DND-41 (cell line): ENCODE results near the gene POC1A.
"Not testable (repeated sequence)": the region's sequence is repeated elsewhere in the genome, so short reads cannot be mapped to it uniquely, and the experiment has no call there.

Experiments
- ATAC-seq: fragments of 200-7000 bp; cut with Tn5 transposase; 3 replicates; pipeline ENCODE4 v1.9.1; 2021; ENCODE audit warnings: low read depth; ENCODE audit not compliant: insufficient read depth
- DNase-seq: peaks from one replicate; pipeline ENCODE4 v3.0.0-alpha.2; 2020
- H2AFZ ChIP-seq: 2 replicates; pipeline ENCODE4 v1.6.0; 2012; ENCODE audit warnings: low read depth, low read length
- H3K27ac ChIP-seq: 2 replicates; pipeline ENCODE4 v1.5.1; 2012; ENCODE audit warnings: low read length, inconsistent platforms
- H3K27me3 ChIP-seq: fragments of 200-600 bp; sonication (generic); 2 replicates; pipeline ENCODE4 v1.6.0; 2012; ENCODE audit warnings: low read length, mild to moderate bottlenecking, inconsistent platforms; ENCODE audit not compliant: insufficient read depth, poor library complexity
- H3K36me3 ChIP-seq: 2 replicates; pipeline ENCODE4 v1.5.1; 2012; ENCODE audit warnings: low read length, inconsistent platforms; ENCODE audit not compliant: insufficient read depth
- H3K4me1 ChIP-seq: 2 replicates; pipeline ENCODE4 v1.5.1; 2012; ENCODE audit warnings: mild to moderate bottlenecking, low read length; ENCODE audit not compliant: insufficient read depth
- H3K4me2 ChIP-seq: 2 replicates; pipeline ENCODE4 v1.6.0; 2012; ENCODE audit warnings: mild to moderate bottlenecking, moderate library complexity, low read length, inconsistent platforms; ENCODE audit not compliant: insufficient read depth
- H3K4me3 ChIP-seq, 2 experiments: fragments of 200-600 bp in 1 of 2; shearing (Covaris generic) in 1 of 2; 2 replicates each; pipeline ENCODE4 v1.5.1; 2012 to 2016; ENCODE audit warnings: inconsistent platforms in 2 of 2, low read length in 2 of 2, mild to moderate bottlenecking in 2 of 2, low read depth in 1 of 2, moderate library complexity in 1 of 2
- H3K79me2 ChIP-seq: 2 replicates; pipeline ENCODE4 v1.6.0; 2012; ENCODE audit warnings: low read length, inconsistent platforms; ENCODE audit not compliant: insufficient read depth
- H3K9ac ChIP-seq: 2 replicates; pipeline ENCODE4 v1.6.0; 2012; ENCODE audit warnings: low read depth, mild to moderate bottlenecking, inconsistent platforms, low read length, moderate library complexity
- H3K9me3 ChIP-seq: 2 replicates; pipeline ENCODE4 v1.5.1; 2012; ENCODE audit warnings: low read length, moderate library complexity, mild to moderate bottlenecking, inconsistent platforms; ENCODE audit not compliant: insufficient read depth, severe bottlenecking
- H4K20me1 ChIP-seq: 2 replicates; pipeline ENCODE4 v1.6.0; 2012; ENCODE audit warnings: low read length; ENCODE audit not compliant: insufficient read depth
- EZH2 ChIP-seq: IDR thresholded peaks from 3 replicates; pipeline ENCODE4 v1.6.1; 2012; ENCODE audit warnings: borderline replicate concordance, low read depth, mild to moderate bottlenecking, moderate library complexity, low read length, inconsistent platforms; ENCODE audit not compliant: severe bottlenecking
- TF ChIP-seq, protein P1 (sequence below): IDR thresholded peaks from 2 replicates; pipeline ENCODE4 v1.5.1; 2012; ENCODE audit warnings: borderline replicate concordance, low read length, moderate library complexity, mild to moderate bottlenecking; ENCODE audit not compliant: poor library complexity, severe bottlenecking; ENCODE audit errors: extremely low read depth

Gene POC1A

DNA sequence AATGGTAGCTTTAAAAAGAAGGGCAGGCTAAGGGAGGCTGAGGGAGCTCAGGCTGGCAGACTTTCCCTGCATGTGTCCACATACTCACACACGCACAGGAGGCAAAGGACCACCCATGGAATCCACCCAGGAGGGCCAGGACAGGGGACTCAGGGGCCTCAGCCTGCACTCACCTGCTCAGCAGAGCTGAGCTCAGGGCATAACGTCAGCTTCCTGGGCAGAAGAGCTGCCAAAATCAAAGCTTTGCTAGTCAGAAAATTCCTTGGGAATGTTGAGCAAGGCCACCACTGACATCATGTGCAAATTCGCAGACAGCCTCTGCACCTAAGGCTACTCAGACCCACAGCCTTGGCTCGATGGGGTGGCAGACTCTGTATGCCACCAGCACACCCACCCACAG is 27.3 kb upstream of the POC1A start:
- Histone ChIP-seq H4K20me1 (no peaks in the 10 kb centered on the region), H3K9me3 (no peaks in the 10 kb centered on the region), H3K4me1 (no peaks in the 10 kb centered on the region), H3K79me2 (no peaks in the 10 kb centered on the region), H3K27me3 (no peaks in the 10 kb centered on the region), H3K4me3 (no peak overlapping the region), H3K4me2 (no peak overlapping the region), H3K36me3 (no peaks in the 10 kb centered on the region), H3K27ac (no peak overlapping the region), H3K9ac (no peak overlapping the region), H2AFZ (no peak overlapping the region)
- TF ChIP-seq, protein P1, sequence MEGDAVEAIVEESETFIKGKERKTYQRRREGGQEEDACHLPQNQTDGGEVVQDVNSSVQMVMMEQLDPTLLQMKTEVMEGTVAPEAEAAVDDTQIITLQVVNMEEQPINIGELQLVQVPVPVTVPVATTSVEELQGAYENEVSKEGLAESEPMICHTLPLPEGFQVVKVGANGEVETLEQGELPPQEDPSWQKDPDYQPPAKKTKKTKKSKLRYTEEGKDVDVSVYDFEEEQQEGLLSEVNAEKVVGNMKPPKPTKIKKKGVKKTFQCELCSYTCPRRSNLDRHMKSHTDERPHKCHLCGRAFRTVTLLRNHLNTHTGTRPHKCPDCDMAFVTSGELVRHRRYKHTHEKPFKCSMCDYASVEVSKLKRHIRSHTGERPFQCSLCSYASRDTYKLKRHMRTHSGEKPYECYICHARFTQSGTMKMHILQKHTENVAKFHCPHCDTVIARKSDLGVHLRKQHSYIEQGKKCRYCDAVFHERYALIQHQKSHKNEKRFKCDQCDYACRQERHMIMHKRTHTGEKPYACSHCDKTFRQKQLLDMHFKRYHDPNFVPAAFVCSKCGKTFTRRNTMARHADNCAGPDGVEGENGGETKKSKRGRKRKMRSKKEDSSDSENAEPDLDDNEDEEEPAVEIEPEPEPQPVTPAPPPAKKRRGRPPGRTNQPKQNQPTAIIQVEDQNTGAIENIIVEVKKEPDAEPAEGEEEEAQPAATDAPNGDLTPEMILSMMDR: no peak
- no peak for TF ChIP-seq EZH2
- DNase-seq (no peak), ATAC-seq (no peak)

DNA sequence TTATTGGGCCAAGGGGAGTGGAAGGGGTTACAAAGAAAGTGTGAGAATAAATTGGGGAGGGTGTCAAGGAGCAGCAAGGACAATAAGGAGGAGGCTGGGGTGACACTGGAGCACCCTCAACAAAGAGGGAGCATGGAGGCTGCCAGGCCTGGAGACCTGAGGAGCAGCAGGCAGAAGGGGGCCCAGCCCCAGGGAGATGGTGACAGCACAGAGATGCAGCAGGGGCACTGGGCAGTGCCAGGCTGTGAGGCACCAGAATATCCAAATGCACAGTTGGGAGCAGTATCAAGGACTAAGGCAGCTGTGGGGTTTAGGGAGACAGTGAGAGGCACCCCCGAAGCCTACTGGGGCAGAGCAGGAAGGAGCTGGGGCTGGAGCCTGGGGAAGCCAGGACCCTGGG is 24.3 kb upstream of the POC1A start:
- no peak overlapping the region for H2AFZ ChIP-seq
- no peak for DNase-seq
- no peaks in the 10 kb centered on the region for H3K9me3 ChIP-seq
- H4K20me1 ChIP-seq: no peaks in the 10 kb centered on the region
- no peak overlapping the region for H3K9ac ChIP-seq
- H3K36me3 ChIP-seq: no peaks in the 10 kb centered on the region
- no peaks in the 10 kb centered on the region for H3K4me1 ChIP-seq
- H3K4me2 ChIP-seq: no peak overlapping the region
- TF ChIP-seq, protein P1: no peak
- TF ChIP-seq EZH2: no peak
- no peak overlapping the region for H3K4me3 ChIP-seq
- H3K27me3 ChIP-seq: no peaks in the 10 kb centered on the region
- no peak overlapping the region for H3K27ac ChIP-seq
- no peak for ATAC-seq
- H3K79me2 ChIP-seq: no peaks in the 10 kb centered on the region

DNA sequence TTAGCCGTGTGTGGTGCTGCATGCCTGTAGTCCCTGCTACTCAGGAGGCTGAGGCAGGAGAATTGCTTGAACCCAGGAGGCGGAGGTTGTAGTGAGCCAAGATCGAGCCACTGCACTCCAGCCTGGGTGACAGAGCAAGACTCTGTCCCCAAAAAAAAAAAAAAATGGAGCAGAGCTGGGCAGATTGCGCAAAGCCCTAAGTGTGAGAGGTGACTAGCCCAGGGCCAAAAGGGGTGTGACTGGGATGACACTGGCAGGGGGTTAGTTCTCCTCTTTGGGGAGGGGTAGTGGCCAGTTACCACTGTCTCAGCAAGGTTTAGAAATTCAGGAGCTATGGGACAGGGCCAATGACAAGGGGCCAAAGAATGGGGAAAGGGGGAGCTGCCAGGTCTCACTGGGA is 23.9 kb upstream of the POC1A start:
- DNase-seq, ATAC-seq, H3K36me3 ChIP-seq, H2AFZ ChIP-seq, H3K27me3 ChIP-seq, H3K79me2 ChIP-seq, H3K9me3 ChIP-seq, H3K27ac ChIP-seq, H4K20me1 ChIP-seq, H3K4me2 ChIP-seq, H3K9ac ChIP-seq, H3K4me3 ChIP-seq, H3K4me1 ChIP-seq: not testable (repeated sequence)

DNA sequence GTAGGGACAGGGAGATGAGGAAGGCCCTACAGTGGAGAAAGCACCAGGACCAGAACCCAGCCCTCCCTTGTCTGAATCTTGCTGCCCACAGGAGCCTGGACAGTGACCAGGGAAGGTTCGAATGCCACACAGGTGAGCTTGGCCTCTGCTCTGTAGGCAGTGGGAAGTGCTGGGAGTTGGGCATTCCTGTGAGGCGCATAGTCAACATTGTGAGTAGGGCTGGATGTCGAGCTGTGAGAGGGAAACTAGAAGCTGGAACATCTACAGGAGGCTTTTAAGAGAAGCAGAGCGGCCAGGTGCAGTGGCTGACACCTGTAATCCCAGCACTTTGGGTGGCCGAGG is 23.4 kb upstream of the POC1A start:
- Histone ChIP-seq H3K27me3 (no peaks in the 10 kb centered on the region), H3K79me2 (no peaks in the 10 kb centered on the region), H3K4me3 (no peak overlapping the region), H3K36me3 (no peaks in the 10 kb centered on the region), H2AFZ (no peak overlapping the region), H3K9ac (no peak overlapping the region), H3K27ac (no peak overlapping the region), H4K20me1 (no peaks in the 10 kb centered on the region), H3K4me2 (no peak overlapping the region), H3K4me1 (no peaks in the 10 kb centered on the region), H3K9me3 (no peaks in the 10 kb centered on the region)
- no peak for ATAC-seq
- no peak for DNase-seq
- TF ChIP-seq, protein P1: no peak
- TF ChIP-seq EZH2: no peak
